DMS79 treated with DMSO at 0.1 percent for 48 hours (cell line): ENCODE data around the gene DMBX1.
A peak's percentile ranks its signal among the peaks of the same experiment; 100 is the strongest.

Experiments
- DNase-seq: peaks from one replicate; lab custom pipeline; 2025; lab: John Stamatoyannopoulos, UW

Gene DMBX1

GRCh38 chr1:46483589-46483988 lies 6.0 kb upstream of the DMBX1 start:
- no peak for DNase-seq

GRCh38 chr1:46484783-46485490 lies 4.7 kb upstream of the DMBX1 start:
- no peak for DNase-seq

DNA sequence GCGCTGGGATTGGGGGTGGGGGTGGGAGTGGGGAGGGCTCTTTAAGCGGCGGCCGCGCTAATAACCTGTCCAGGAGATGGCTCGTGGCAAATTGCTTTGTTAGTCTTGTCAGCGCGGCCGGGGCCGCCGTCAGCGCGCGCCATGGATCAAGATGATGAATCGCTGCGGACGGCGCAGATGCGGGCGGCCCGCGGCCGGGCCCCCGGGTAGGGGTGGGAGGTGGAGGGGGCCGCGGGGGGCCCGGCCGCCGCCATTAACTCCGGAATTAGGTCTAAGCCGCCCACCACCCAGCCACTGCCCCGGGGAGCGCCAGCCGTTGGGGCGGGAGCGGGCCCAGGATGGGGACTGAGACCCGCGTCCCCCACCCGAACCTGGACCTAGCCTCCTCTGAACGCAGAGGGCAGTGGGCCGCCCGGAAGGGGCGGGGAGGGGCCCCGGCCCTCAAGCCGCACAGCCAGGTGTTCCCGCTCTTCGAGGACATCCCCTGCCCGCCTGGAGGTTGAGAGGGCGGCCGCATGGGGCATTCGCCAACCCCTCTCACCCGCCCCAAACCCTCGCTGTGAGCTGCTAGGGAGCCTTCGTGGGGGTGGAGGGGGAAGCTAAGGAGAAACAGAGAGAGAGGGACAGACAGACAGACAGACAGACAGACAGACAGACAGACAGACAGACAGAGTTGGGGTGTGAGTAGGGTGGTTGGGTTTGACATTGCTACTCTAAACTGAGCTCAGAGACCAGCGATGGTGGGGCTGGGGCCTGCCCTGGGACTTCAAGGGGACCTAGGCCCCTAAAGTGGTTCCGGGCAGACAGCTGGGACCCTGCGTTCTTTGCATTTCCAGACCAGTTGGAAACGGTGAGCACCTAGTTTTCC lies 3.8 kb upstream of the DMBX1 start:
- DNase-seq: no peak

GRCh38 chr1:46486432-46487015 lies 3.1 kb upstream of the DMBX1 start:
- DNase-seq: no peak

- DNase-seq: peak; percentile 11
These were observed 1.8 kb upstream of the DMBX1 start for GRCh38 chr1:46487818-46488218.

GRCh38 chr1:46488343-46489168 lies 1.1 kb upstream of the DMBX1 start:
- DNase-seq: peak; percentile 41

- DNase-seq: peak; percentile 53
These were observed 433 bp upstream of the DMBX1 start for GRCh38 chr1:46489169-46489637.

- no peak for DNase-seq
These were observed 695 bp downstream of the DMBX1 start for GRCh38 chr1:46490406-46490655.

DNA sequence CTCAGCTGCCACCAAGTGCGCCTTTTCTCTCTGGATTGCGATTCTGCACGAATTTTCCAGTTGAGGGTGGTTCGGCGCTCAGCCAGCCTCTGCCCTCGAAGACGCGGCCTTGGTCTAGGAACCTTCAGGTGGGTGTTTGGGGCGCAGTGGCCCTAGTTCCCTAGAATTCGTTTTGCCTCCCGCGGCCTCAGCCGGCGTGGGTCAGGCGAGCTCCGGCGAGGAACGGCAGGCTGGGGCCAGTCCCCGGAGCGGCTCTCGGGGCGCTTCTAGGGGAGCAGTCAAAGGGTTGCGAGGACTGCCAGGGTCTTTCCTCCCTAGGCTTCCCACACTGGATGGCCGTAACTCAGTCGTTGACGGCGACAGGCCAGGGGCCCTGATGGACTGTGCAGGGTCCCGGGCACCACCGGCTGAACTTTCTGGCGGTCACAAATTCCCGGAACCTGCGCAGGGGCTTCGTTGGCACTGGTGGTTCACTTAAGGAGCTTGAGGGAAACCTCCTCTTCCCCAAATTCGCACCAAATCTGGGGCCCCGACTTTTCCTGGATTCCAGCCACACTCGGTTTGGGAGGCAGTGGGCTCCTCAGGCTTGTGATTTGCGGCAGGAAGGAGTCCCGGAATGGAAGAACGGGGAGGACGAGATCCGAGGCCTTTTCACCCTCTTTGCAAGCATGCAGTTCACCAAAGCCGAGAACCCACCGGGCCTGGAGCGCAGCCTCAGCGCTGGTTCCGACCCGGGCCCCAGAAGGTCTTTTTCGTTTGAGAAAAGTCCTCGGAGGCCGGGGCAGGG lies 1.2 kb downstream of the DMBX1 start:
- DNase-seq: no peak

DNA sequence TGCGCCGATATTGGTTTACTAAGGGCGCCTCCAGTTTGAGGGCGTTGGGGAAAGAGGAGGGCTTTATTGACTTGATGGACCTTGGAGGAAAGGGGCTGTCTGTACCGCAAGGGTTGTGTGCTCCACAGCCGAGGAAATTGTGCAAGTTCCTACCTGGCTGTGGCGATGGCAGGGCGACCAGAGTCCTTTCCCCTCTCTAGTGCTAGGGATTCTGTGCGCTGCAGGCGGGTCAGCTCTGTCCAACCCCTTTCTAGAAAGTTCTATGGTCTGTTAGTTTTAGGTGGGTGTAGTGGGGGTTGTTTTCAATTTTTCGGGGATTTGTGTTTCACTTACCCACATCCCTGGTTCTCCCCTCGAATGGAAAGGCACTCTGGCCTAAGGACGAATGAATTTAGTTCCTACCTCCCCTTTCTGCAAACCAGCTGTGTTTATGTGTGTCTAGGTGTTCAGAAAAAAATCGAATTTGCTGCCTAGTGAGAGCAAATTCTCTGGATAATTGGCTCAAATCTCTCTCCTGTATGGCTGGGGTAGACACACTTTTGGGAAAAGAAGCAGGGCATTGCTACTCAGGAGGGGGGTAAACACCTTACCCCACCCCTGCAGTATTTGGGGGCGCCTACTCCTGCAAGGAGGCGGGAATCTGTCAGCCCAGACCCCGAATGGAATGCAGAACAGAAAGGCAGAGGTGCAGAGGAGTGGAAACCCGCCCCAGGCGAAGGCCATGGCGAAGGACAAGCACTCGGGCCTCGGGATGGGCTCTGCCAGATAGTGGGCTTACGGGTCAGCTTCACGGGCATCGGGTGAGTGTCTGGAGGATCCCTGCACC lies 2.0 kb downstream of the DMBX1 start:
- no peak for DNase-seq

- DNase-seq: no peak
These were observed 2.7 kb downstream of the DMBX1 start for GRCh38 chr1:46492269-46492853.

- no peak for DNase-seq
These were observed 3.2 kb downstream of the DMBX1 start for GRCh38 chr1:46492871-46493270.

GRCh38 chr1:46493316-46494032 lies 3.8 kb downstream of the DMBX1 start:
- no peak for DNase-seq

- no peak for DNase-seq
These were observed 5.3 kb downstream of the DMBX1 start for GRCh38 chr1:46494910-46495309.

DNA sequence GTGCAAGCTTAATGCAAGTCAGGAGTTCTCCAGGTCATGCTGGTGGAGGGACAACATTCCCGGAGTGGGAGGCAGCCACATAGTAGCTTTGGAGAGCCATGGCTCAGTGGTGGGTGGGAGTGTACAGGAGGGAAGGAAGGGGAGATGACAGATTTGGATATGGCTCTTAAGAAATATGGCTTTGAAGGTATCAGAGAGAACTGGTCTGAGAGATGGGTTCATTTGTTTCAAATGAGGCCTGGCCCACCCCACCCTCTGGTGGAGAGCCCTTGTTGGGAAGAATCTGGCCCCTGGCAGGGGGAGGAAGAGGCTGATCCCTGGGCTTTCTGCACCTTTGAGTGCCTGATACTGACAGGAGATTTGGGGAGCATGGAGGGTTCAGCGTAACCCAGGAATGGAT lies 6.1 kb downstream of the DMBX1 start:
- no peak for DNase-seq

DNA sequence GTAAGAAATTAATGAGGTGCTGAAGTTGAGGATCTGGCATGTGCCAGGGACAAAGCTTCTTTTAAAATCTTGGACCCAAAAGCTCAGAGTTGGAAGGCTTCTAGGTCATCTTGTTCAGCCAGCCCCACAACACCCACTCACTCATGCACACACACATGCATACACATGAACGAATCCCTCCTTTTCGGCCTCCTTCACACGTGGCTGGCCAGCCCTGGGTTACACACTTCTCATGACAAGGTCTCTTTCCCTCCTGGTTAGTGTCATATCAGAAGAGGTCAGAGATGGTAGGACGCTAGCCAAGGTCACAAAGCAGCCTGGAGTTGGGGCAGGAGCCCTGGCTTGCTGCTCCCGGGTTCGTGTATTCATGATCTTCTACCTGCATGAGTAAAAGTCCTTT lies 6.9 kb downstream of the DMBX1 start:
- no peak for DNase-seq

DNA sequence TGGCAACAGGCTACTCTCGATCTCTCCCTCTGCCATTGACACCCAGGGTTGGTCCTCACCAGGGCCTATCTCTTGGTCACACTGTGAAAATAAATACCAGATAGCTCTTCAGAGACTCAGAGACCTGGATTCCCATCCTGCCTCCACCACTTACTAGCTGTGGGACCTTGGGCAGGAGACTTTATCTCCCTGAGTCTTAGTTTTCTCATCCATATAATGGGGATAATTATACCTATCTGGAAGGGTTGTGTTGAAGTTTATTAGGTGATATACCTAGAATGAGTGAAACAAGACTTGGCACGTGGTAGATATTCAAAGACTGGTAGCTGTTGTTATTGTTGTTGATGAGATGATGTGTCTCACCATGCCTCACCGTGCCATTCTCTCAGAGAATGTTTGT lies 7.4 kb downstream of the DMBX1 start:
- DNase-seq: no peak

DNA sequence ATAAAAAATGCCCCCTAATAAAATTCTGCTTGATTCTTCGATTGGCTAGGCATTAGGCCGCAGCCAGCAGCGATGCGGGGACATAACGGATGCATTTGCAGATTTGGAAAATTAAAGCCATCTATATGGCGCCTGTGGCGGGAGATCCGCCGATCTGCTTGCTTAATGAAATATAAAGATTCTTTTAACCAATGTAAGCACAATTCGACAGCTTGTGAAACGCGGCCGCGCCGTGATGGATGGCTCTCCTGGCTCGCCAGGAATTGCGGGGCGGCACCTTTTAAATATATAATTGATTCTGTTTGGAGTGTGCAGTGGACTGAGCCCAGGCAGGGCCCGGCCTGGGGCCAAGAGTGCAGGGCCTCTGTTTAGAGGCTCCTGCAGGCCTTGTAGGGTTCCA lies 8.0 kb downstream of the DMBX1 start:
- no peak for DNase-seq

GRCh38 chr1:46501528-46501927 lies 11.9 kb downstream of the DMBX1 start:
- DNase-seq: no peak

- no peak for DNase-seq
These were observed 13.8 kb downstream of the DMBX1 start for GRCh38 chr1:46503421-46503820.
